SK-N-SH treated with all-trans-retinoic acid at 6 μM for 48 hours (cell line): ENCODE measurements around the gene RAB5B.

Source experiments
- ARNTL ChIP-seq: fragments of 450-650 bp; formaldehyde crosslinking; IDR thresholded peaks from 2 replicates; pipeline ENCODE4 v1.5.0; 2020; ENCODE audit warnings: low read depth, mild to moderate bottlenecking, moderate library complexity, borderline replicate concordance
- BACH2 ChIP-seq: fragments of 250-450 bp; sonication (Bioruptor Pico); IDR thresholded peaks from 2 replicates; pipeline ENCODE4 v1.9.0; 2021; ENCODE audit warnings: mild to moderate bottlenecking, borderline replicate concordance
- CREB5 ChIP-seq: fragments of 250-450 bp; sonication (Bioruptor Pico); IDR thresholded peaks from 2 replicates; pipeline ENCODE4 v1.5.1; 2020; ENCODE audit warnings: low read depth, mild to moderate bottlenecking, moderate library complexity
- CSDC2 ChIP-seq: fragments of 250-450 bp; sonication (Bioruptor Pico); IDR thresholded peaks from 2 replicates; pipeline ENCODE4 v1.5.0; 2020; ENCODE audit warnings: mild to moderate bottlenecking, moderate library complexity
- CSRNP3 ChIP-seq: fragments of 250-450 bp; sonication (Bioruptor Pico); IDR thresholded peaks from 2 replicates; pipeline ENCODE4 v1.5.1; 2021; ENCODE audit warnings: mild to moderate bottlenecking, moderate library complexity
- GLIS3 ChIP-seq: fragments of 250-450 bp; sonication (Bioruptor Pico); IDR thresholded peaks from 2 replicates; pipeline ENCODE4 v1.5.0; 2020; ENCODE audit warnings: mild to moderate bottlenecking, moderate library complexity
- ISL1 ChIP-seq: fragments of 250-450 bp; sonication (Bioruptor Pico); IDR thresholded peaks from 2 replicates; pipeline ENCODE4 v2.1.2; 2022; ENCODE audit warnings: mild to moderate bottlenecking, moderate library complexity
- PATZ1 ChIP-seq: fragments of 250-450 bp; sonication (Bioruptor Pico); IDR thresholded peaks from 2 replicates; pipeline ENCODE4 v1.8.0; 2020; ENCODE audit warnings: mild to moderate bottlenecking, moderate library complexity, borderline replicate concordance
- RARB ChIP-seq: fragments of 250-450 bp; sonication (Bioruptor Pico); IDR thresholded peaks from 2 replicates; pipeline ENCODE4 v1.8.0; 2021; ENCODE audit warnings: mild to moderate bottlenecking, moderate library complexity
- SNAI2 ChIP-seq: fragments of 250-450 bp; sonication (Bioruptor Pico); IDR thresholded peaks from 2 replicates; pipeline ENCODE4 v1.5.0; 2020; ENCODE audit warnings: mild to moderate bottlenecking, moderate library complexity
- TOX ChIP-seq: fragments of 250-450 bp; sonication (Bioruptor Pico); IDR thresholded peaks from 2 replicates; pipeline ENCODE4 v1.8.0; 2021; ENCODE audit warnings: mild to moderate bottlenecking, moderate library complexity, borderline replicate concordance
- ZC3H10 ChIP-seq: fragments of 250-450 bp; sonication (Bioruptor Pico); IDR thresholded peaks from 2 replicates; pipeline ENCODE4 v1.5.1; 2021; ENCODE audit warnings: mild to moderate bottlenecking, moderate library complexity
- ZFP30 ChIP-seq: fragments of 450-650 bp; formaldehyde crosslinking; IDR thresholded peaks from 2 replicates; pipeline ENCODE4 v1.5.0; 2022; ENCODE audit warnings: mild to moderate bottlenecking, moderate library complexity

- TF ChIP-seq TOX (CRISPR knock-in tag): no peak
- TF ChIP-seq ARNTL: no peak
- no peak for TF ChIP-seq GLIS3 (CRISPR knock-in tag)
- no peak for TF ChIP-seq PATZ1 (CRISPR knock-in tag)
- no peak for TF ChIP-seq SNAI2
- no peak for TF ChIP-seq ZC3H10 (CRISPR knock-in tag)
- no peak for TF ChIP-seq CSRNP3 (CRISPR knock-in tag)
- no peak for TF ChIP-seq CSDC2 (CRISPR knock-in tag)
- TF ChIP-seq RARB (CRISPR knock-in tag): no peak
- TF ChIP-seq CREB5 (CRISPR knock-in tag): no peak
- no peak for TF ChIP-seq ZFP30 (CRISPR knock-in tag)
- TF ChIP-seq BACH2 (CRISPR knock-in tag): no peak
- TF ChIP-seq ISL1 (CRISPR knock-in tag): no peak
Measured at GRCh38 chr12:55926738-55927587, 46.9 kb upstream of the RAB5B start.
